ENCODE measurements around the gene ATG10.

- no peak for TF ChIP-seq POLR2AphosphoS5 (IDR thresholded peaks at IDR 0.05; ENCODE audit: insufficient read depth in 1 of 2, low read depth in 1 of 2)
- no peak for TF ChIP-seq CTCF (IDR thresholded peaks at IDR 0.05)
- no peak for TF ChIP-seq POLR2A (IDR thresholded peaks at IDR 0.05)
Observed at GRCh38 chr5:82054004-82054710, 82.3 kb downstream of the ATG10 start.
